Effector memory CD8-positive, alpha-beta T cell (primary cell): ENCODE data around the gene NARS2.
A peak's percentile ranks its signal among the peaks of the same experiment; 100 is the strongest.
"Not testable (repeated sequence)": the region's sequence is repeated elsewhere in the genome, so short reads cannot be mapped to it uniquely, and the experiment has no call there.

Experiments
- ATAC-seq: fragments of 150-1000 bp; cut with Tn5 transposase; replicated peaks from 2 replicates; pipeline ENCODE4 v1.10.0; 2021; ENCODE audit warnings: mild to moderate bottlenecking, moderate library complexity
- DNase-seq, 3 experiments: peaks; one replicate each; pipeline ENCODE4 v3.0.0; 2021
- H3K27ac Mint-ChIP-seq, 2 donors: one replicate each; pipeline ENCODE4 v1.8.0; 2022; ENCODE audit warnings: mild to moderate bottlenecking in 2 of 2, mixed read lengths in 2 of 2, moderate library complexity in 2 of 2
- H3K27me3 Mint-ChIP-seq, 2 donors: one replicate each; pipeline ENCODE4 v1.8.0; 2022; ENCODE audit warnings: mixed read lengths in 2 of 2
- H3K36me3 Mint-ChIP-seq: one replicate; pipeline ENCODE4 v1.8.0; 2022; ENCODE audit warnings: mild to moderate bottlenecking, moderate library complexity, mixed read lengths; ENCODE audit not compliant: insufficient read depth
- H3K4me1 Mint-ChIP-seq, 2 donors: one replicate each; pipeline ENCODE4 v1.8.0; 2022; ENCODE audit warnings: low read depth in 2 of 2, mixed read lengths in 2 of 2
- H3K4me3 Mint-ChIP-seq, 2 donors: one replicate each; pipeline ENCODE4 v1.8.0; 2022; ENCODE audit warnings: mild to moderate bottlenecking in 2 of 2, mixed read lengths in 2 of 2, moderate library complexity in 2 of 2
- H3K9me3 Mint-ChIP-seq, 2 donors: one replicate each; pipeline ENCODE4 v1.8.0; 2022; ENCODE audit warnings: mixed read lengths in 2 of 2

NARS2 gene

GRCh38 chr11:78597579-78597978 lies 22.9 kb upstream of the NARS2 start:
- not testable (repeated sequence) for DNase-seq, H3K4me1 Mint-ChIP-seq, H3K9me3 Mint-ChIP-seq, H3K27ac Mint-ChIP-seq, H3K4me3 Mint-ChIP-seq, ATAC-seq, H3K36me3 Mint-ChIP-seq
- H3K27me3 Mint-ChIP-seq: peaks cover 39 to 49% of the 10 kb centered on the region in 2 donors

GRCh38 chr11:78595436-78596130 lies 20.9 kb upstream of the NARS2 start:
- Mint-ChIP-seq H3K4me1 (no peaks in the 10 kb centered on the region), H3K36me3 (no peaks in the 10 kb centered on the region)
- ATAC-seq: no peak

GRCh38 chr11:78594814-78595213 lies 20.1 kb upstream of the NARS2 start:
- Mint-ChIP-seq H3K36me3 (no peaks in the 10 kb centered on the region), H3K4me3 (no peak overlapping the region), H3K4me1 (no peaks in the 10 kb centered on the region), H3K27me3 (peaks cover 14 to 30% of the 10 kb centered on the region in 2 donors), H3K27ac (no peak overlapping the region), H3K9me3 (no peaks in the 10 kb centered on the region)
- ATAC-seq (no peak), DNase-seq (no peak)

More at GRCh38 chr11:78595436-78596130, 20.9 kb upstream of the NARS2 start:
- DNase-seq: no peak
- Mint-ChIP-seq H3K4me3 (no peak overlapping the region), H3K9me3 (no peaks in the 10 kb centered on the region), H3K27me3 (peaks cover 19 to 35% of the 10 kb centered on the region in 2 donors), H3K27ac (no peak overlapping the region)

GRCh38 chr11:78588517-78588916 lies 13.9 kb upstream of the NARS2 start:
- no peak overlapping the region for H3K4me3 Mint-ChIP-seq
- no peaks in the 10 kb centered on the region for H3K36me3 Mint-ChIP-seq
- H3K27me3 Mint-ChIP-seq: peaks cover 23 to 24% of the 10 kb centered on the region in 2 donors
- peaks cover 2 to 7% of the 10 kb centered on the region in 2 donors for H3K9me3 Mint-ChIP-seq
- H3K4me1 Mint-ChIP-seq: no peaks in the 10 kb centered on the region
- ATAC-seq (no peak), DNase-seq (no peak)
- no peak overlapping the region for H3K27ac Mint-ChIP-seq

GRCh38 chr11:78587446-78587845 lies 12.8 kb upstream of the NARS2 start:
- Mint-ChIP-seq H3K4me1 (no peaks in the 10 kb centered on the region), H3K27ac (no peak overlapping the region), H3K27me3 (peaks cover 23 to 24% of the 10 kb centered on the region in 2 donors), H3K4me3 (no peak overlapping the region), H3K36me3 (no peaks in the 10 kb centered on the region), H3K9me3 (peaks cover 2 to 8% of the 10 kb centered on the region in 2 donors)
- no peak for ATAC-seq
- DNase-seq: no peak

- Mint-ChIP-seq H3K4me3 (no peak overlapping the region), H3K27ac (no peak overlapping the region), H3K27me3 (peaks cover 27 to 28% of the 10 kb centered on the region in 2 donors), H3K4me1 (no peaks in the 10 kb centered on the region), H3K36me3 (no peaks in the 10 kb centered on the region), H3K9me3 (peaks cover 2 to 8% of the 10 kb centered on the region in 2 donors)
- no peak for ATAC-seq
- DNase-seq: no peak
These were observed 11.9 kb upstream of the NARS2 start for GRCh38 chr11:78586452-78587046.

GRCh38 chr11:78583889-78584288 lies 9.2 kb upstream of the NARS2 start:
- DNase-seq (no peak), ATAC-seq (no peak)
- peaks cover 30% of the 10 kb centered on the region in 2 donors for H3K27me3 Mint-ChIP-seq
- H3K4me3 Mint-ChIP-seq: no peak overlapping the region
- peaks cover 2 to 8% of the 10 kb centered on the region in 2 donors for H3K9me3 Mint-ChIP-seq
- H3K27ac Mint-ChIP-seq: no peak overlapping the region
- H3K36me3 Mint-ChIP-seq: no peaks in the 10 kb centered on the region
- no peaks in the 10 kb centered on the region for H3K4me1 Mint-ChIP-seq

- peaks cover 17% of the 10 kb centered on the region in 2 donors for H3K4me1 Mint-ChIP-seq
- H3K9me3 Mint-ChIP-seq: no peaks in the 10 kb centered on the region
- no peak overlapping the region for H3K27ac Mint-ChIP-seq
- H3K27me3 Mint-ChIP-seq: peaks cover 12 to 20% of the 10 kb centered on the region in 2 donors
- DNase-seq (no peak), ATAC-seq (no peak)
- H3K36me3 Mint-ChIP-seq: peaks cover 9% of the 10 kb centered on the region
- no peak overlapping the region for H3K4me3 Mint-ChIP-seq
These were observed 2.8 kb upstream of the NARS2 start for GRCh38 chr11:78577495-78577894.

GRCh38 chr11:78576549-78577097 lies 2.0 kb upstream of the NARS2 start:
- DNase-seq (no peak), ATAC-seq (no peak)
- Mint-ChIP-seq H3K27ac (no peak overlapping the region), H3K36me3 (peaks cover 9% of the 10 kb centered on the region), H3K4me1 (peaks cover 17 to 22% of the 10 kb centered on the region in 2 donors), H3K27me3 (peaks cover 9 to 16% of the 10 kb centered on the region in 2 donors), H3K4me3 (no peak overlapping the region), H3K9me3 (no peaks in the 10 kb centered on the region)

GRCh38 chr11:78575478-78575877 lies 814 bp upstream of the NARS2 start:
- H3K36me3 Mint-ChIP-seq: peaks cover 11% of the 10 kb centered on the region
- no peaks in the 10 kb centered on the region for H3K9me3 Mint-ChIP-seq
- no peak for DNase-seq
- peaks cover 17 to 22% of the 10 kb centered on the region in 2 donors for H3K4me1 Mint-ChIP-seq
- H3K27me3 Mint-ChIP-seq: peaks cover 0 to 5% of the 10 kb centered on the region in 2 donors
- H3K27ac Mint-ChIP-seq: peak overlapping the region; percentile 94 to 98
- peak overlapping the region; percentile 93 to 95 for H3K4me3 Mint-ChIP-seq
- ATAC-seq: no peak

GRCh38 chr11:78573681-78574080 lies 983 bp downstream of the NARS2 start:
- no peaks in the 10 kb centered on the region for H3K9me3 Mint-ChIP-seq
- peaks cover 15% of the 10 kb centered on the region for H3K36me3 Mint-ChIP-seq
- no peak for DNase-seq
- peak overlapping the region; percentile 93 to 95 for H3K4me3 Mint-ChIP-seq
- H3K27ac Mint-ChIP-seq: peak overlapping the region; percentile 94 to 98
- H3K27me3 Mint-ChIP-seq: peaks cover 0 to 5% of the 10 kb centered on the region in 2 donors
- H3K4me1 Mint-ChIP-seq: peaks cover 17 to 22% of the 10 kb centered on the region in 2 donors
- no peak for ATAC-seq

- ATAC-seq (no peak), DNase-seq (no peak)
- Mint-ChIP-seq H3K27me3 (peaks cover 0 to 5% of the 10 kb centered on the region in 2 donors), H3K27ac (peak overlapping the region; percentile 94 to 98), H3K4me3 (peak overlapping the region; percentile 93 to 95), H3K9me3 (no peaks in the 10 kb centered on the region), H3K4me1 (peaks cover 17 to 22% of the 10 kb centered on the region in 2 donors), H3K36me3 (peaks cover 15% of the 10 kb centered on the region)
These were observed 1.4 kb downstream of the NARS2 start for GRCh38 chr11:78573271-78573670.

- DNase-seq (no peak), ATAC-seq (no peak)
- H3K4me1 Mint-ChIP-seq: peaks cover 17 to 22% of the 10 kb centered on the region in 2 donors
- H3K4me3 Mint-ChIP-seq: no peak overlapping the region
- H3K27me3 Mint-ChIP-seq: peaks cover 0 to 2% of the 10 kb centered on the region in 2 donors
- H3K9me3 Mint-ChIP-seq: no peaks in the 10 kb centered on the region
- H3K36me3 Mint-ChIP-seq: peaks cover 15% of the 10 kb centered on the region
- H3K27ac Mint-ChIP-seq: no peak overlapping the region
These were observed 2.3 kb downstream of the NARS2 start for GRCh38 chr11:78572394-78572793.

GRCh38 chr11:78570031-78570430 lies 4.6 kb downstream of the NARS2 start:
- H3K4me1 Mint-ChIP-seq: peaks cover 13 to 18% of the 10 kb centered on the region in 2 donors
- no peaks in the 10 kb centered on the region for H3K27me3 Mint-ChIP-seq
- peaks cover 20% of the 10 kb centered on the region for H3K36me3 Mint-ChIP-seq
- H3K4me3 Mint-ChIP-seq: no peak overlapping the region
- no peak for ATAC-seq
- H3K9me3 Mint-ChIP-seq: no peaks in the 10 kb centered on the region
- no peak for DNase-seq
- H3K27ac Mint-ChIP-seq: no peak overlapping the region
